HS-27A (cell line): Measurements from ENCODE around the gene MYLK.
A peak's percentile ranks its signal among the peaks of the same experiment; 100 is the strongest.
"Not testable (repeated sequence)": the region's sequence is repeated elsewhere in the genome, so short reads cannot be mapped to it uniquely, and the experiment has no call there.

Source experiments
- DNase-seq: peaks from one replicate; pipeline ENCODE4 v3.0.0-alpha.2; 2012; ENCODE audit warnings: low read depth, missing footprints

Gene MYLK

GRCh38 chr3:123745184-123745855, 138.8 kb downstream of the MYLK start:
- DNase-seq = no peak

GRCh38 chr3:123744064-123744463, 140.1 kb downstream of the MYLK start:
- no peak for DNase-seq

GRCh38 chr3:123743121-123743520, 141.0 kb downstream of the MYLK start:
- DNase-seq = no peak

- no peak for DNase-seq
These were observed 143.1 kb downstream of the MYLK start for GRCh38 chr3:123741041-123741511.

- DNase-seq = no peak
These were observed 143.7 kb downstream of the MYLK start for GRCh38 chr3:123740391-123740822.

GRCh38 chr3:123739754-123740153, 144.4 kb downstream of the MYLK start:
- DNase-seq = no peak

GRCh38 chr3:123739106-123739505, 145.0 kb downstream of the MYLK start:
- DNase-seq = no peak

GRCh38 chr3:123738522-123738921, 145.6 kb downstream of the MYLK start:
- DNase-seq = not testable (repeated sequence)

- DNase-seq = no peak
These were observed 147.0 kb downstream of the MYLK start for GRCh38 chr3:123737168-123737567.

- no peak for DNase-seq
These were observed 148.7 kb downstream of the MYLK start for GRCh38 chr3:123735456-123735855.

GRCh38 chr3:123734527-123734902, 149.6 kb downstream of the MYLK start:
- no peak for DNase-seq

- DNase-seq = no peak
These were observed 150.2 kb downstream of the MYLK start for GRCh38 chr3:123733805-123734526.

GRCh38 chr3:123733341-123733740, 150.8 kb downstream of the MYLK start:
- no peak for DNase-seq

GRCh38 chr3:123732447-123732846, 151.7 kb downstream of the MYLK start:
- peak; percentile 69 for DNase-seq

GRCh38 chr3:123730829-123731228, 153.3 kb downstream of the MYLK start:
- no peak for DNase-seq

- no peak for DNase-seq
These were observed 155.1 kb downstream of the MYLK start for GRCh38 chr3:123728991-123729390.

- no peak for DNase-seq
These were observed 156.1 kb downstream of the MYLK start for GRCh38 chr3:123728014-123728413.

GRCh38 chr3:123725652-123726400, 158.3 kb downstream of the MYLK start:
- DNase-seq = no peak

- no peak for DNase-seq
These were observed 159.8 kb downstream of the MYLK start for GRCh38 chr3:123724306-123724705.

GRCh38 chr3:123723522-123724168, 160.5 kb downstream of the MYLK start:
- peak; percentile 69 for DNase-seq

- DNase-seq = no peak
These were observed 161.1 kb downstream of the MYLK start for GRCh38 chr3:123723070-123723469.

- DNase-seq = no peak
These were observed 161.7 kb downstream of the MYLK start for GRCh38 chr3:123722456-123722855.
